Uterus (tissue), 4 donors: ENCODE data around the gene KRTAP4-7. TPM values are rescaled to one million over a fixed set of nuclear protein-coding genes. Genes with fewer than 3 reads are reported as not detected.

Source experiments
- DNase-seq, 2 donors: peaks; one replicate each; pipeline ENCODE4 v3.0.0-alpha.2; 2019 to 2020
- H3K27ac ChIP-seq, 2 donors: fragments of 200-600 bp; sonication (generic); 1 replicate in 1 of 2; 2 replicates in 1 of 2; pipeline ENCODE4 v1.5.1; 2016 to 2018
- H3K27me3 ChIP-seq, 2 donors: fragments of 200-600 bp; sonication (generic); one replicate each; pipeline ENCODE4 v1.5.1; 2018 to 2019; ENCODE audit warnings: control low read depth in 1 of 2
- H3K36me3 ChIP-seq, 2 donors: fragments of 200-600 bp; sonication (generic); one replicate each; pipeline ENCODE4 v1.5.1; 2019; ENCODE audit warnings: control low read depth in 1 of 2
- H3K4me1 ChIP-seq, 2 donors: fragments of 200-600 bp; sonication (generic); one replicate each; pipeline ENCODE4 v1.5.1; 2018 to 2019; ENCODE audit warnings: control low read depth in 1 of 2
- H3K4me3 ChIP-seq, 2 donors: fragments of 200-600 bp; sonication (generic); 1 replicate in 1 of 2; 2 replicates in 1 of 2; pipeline ENCODE4 v1.5.1; 2018 to 2019; ENCODE audit warnings: mild to moderate bottlenecking in 1 of 2
- H3K9me3 ChIP-seq, 2 donors: fragments of 200-600 bp; sonication (generic); one replicate each; pipeline ENCODE4 v1.5.1; 2019; ENCODE audit warnings: control low read depth in 1 of 2
- CTCF ChIP-seq, 4 experiments: fragments of 200-600 bp in 2 of 4; fragments of 450-650 bp in 2 of 4; sonication (generic) in 2 of 4; IDR thresholded peaks; one replicate each; pipeline ENCODE4 v1.5.1; 2016 to 2019; ENCODE audit warnings: antibody characterized with exemption in 4 of 4, mild to moderate bottlenecking in 2 of 4, moderate library complexity in 1 of 4
- POLR2A ChIP-seq, 2 donors: fragments of 450-650 bp; IDR thresholded peaks; one replicate each; pipeline ENCODE4 v1.6.1; 2016; ENCODE audit warnings: antibody characterized with exemption in 2 of 2, mild to moderate bottlenecking in 1 of 2, moderate library complexity in 1 of 2
- intact Hi-C: fragments of 100-400 bp; cut with DNase I; formaldehyde crosslinking; loops from one replicate; pipeline ENCODE4 v1.15.1; 2023; ENCODE audit warnings: low total_unique reads
- total RNA-seq, 4 donors: library from RNA; depleted of rRNA in 3 of 4; stranded (reverse); fragments of >200 nt in 3 of 4; gene quantifications; one replicate each; pipeline versions ENCODE4 v1.1.0 to v1.2.4, GENCODE V29; 2014 to 2023
- donor health status: DM: yes; HTN: yes; CAD: no.

KRTAP4-7 gene
- total RNA-seq, 4 donors from 2014 or later: not detected

- Histone ChIP-seq H3K27ac (no peak overlapping the region), H3K9me3 (no peaks in the 10 kb centered on the region), H3K4me3 (no peak overlapping the region), H3K27me3 (no peaks in the 10 kb centered on the region), H3K36me3 (no peaks in the 10 kb centered on the region), H3K4me1 (no peaks in the 10 kb centered on the region)
- intact Hi-C loops: no loop called here
- DNase-seq: no peak
- no peak for TF ChIP-seq CTCF (IDR thresholded peaks at IDR 0.05)
- no peak for TF ChIP-seq POLR2A (IDR thresholded peaks at IDR 0.05)
Measured at GRCh38 chr17:41131979-41132378, 48.0 kb downstream of the KRTAP4-7 start.

GRCh38 chr17:41133880-41134735 is 50.2 kb downstream of the KRTAP4-7 start:
- Histone ChIP-seq H3K27me3 (no peaks in the 10 kb centered on the region), H3K9me3 (no peaks in the 10 kb centered on the region), H3K4me1 (no peaks in the 10 kb centered on the region), H3K4me3 (no peak overlapping the region), H3K36me3 (no peaks in the 10 kb centered on the region), H3K27ac (no peak overlapping the region)
- TF ChIP-seq POLR2A (IDR thresholded peaks at IDR 0.05): no peak
- no peak for TF ChIP-seq CTCF (IDR thresholded peaks at IDR 0.05)
- DNase-seq: no peak
- intact Hi-C loops: no loop called here

Other genes with a start within 250 kb of the KRTAP4-7 start
- not detected for gene KRT12, start 216.9 kb upstream of the KRTAP4-7 start, total RNA-seq
- under 1 TPM in 3 of 4 donors, not detected in 1; 0.26 to 0.83 (median 0.29) TPM for gene KRT20, start 198.9 kb upstream of the KRTAP4-7 start, total RNA-seq
- gene KRT23, start 146.5 kb upstream of the KRTAP4-7 start, total RNA-seq: 1 to 10 TPM in 1 of 4 donors, under 1 TPM in 1, not detected in 2; 0.79 to 3.1 TPM
- gene KRT39, start 117.2 kb upstream of the KRTAP4-7 start, total RNA-seq: not detected
- under 1 TPM in 1 of 4 donors, not detected in 3; 0.21 TPM for gene KRT40, start 99.8 kb upstream of the KRTAP4-7 start, total RNA-seq
- gene KRTAP3-3, start 90.0 kb upstream of the KRTAP4-7 start, total RNA-seq: not detected
- not detected for gene KRTAP3-2, start 84.2 kb upstream of the KRTAP4-7 start, total RNA-seq
- gene KRTAP3-1, start 75.0 kb upstream of the KRTAP4-7 start, total RNA-seq: not detected
- not detected for gene KRTAP1-5, start 56.9 kb upstream of the KRTAP4-7 start, total RNA-seq
- not detected for gene KRTAP1-4, start 54.0 kb upstream of the KRTAP4-7 start, total RNA-seq
- gene KRTAP1-3, start 49.3 kb upstream of the KRTAP4-7 start, total RNA-seq: not detected
- not detected for gene KRTAP1-1, start 42.7 kb upstream of the KRTAP4-7 start, total RNA-seq
- gene KRTAP2-1, start 36.8 kb upstream of the KRTAP4-7 start, total RNA-seq: not detected
- gene KRTAP2-2, start 28.9 kb upstream of the KRTAP4-7 start, total RNA-seq: not detected
- gene KRTAP2-3, start 24.0 kb upstream of the KRTAP4-7 start, total RNA-seq: not detected
- not detected for gene KRTAP2-4, start 18.3 kb upstream of the KRTAP4-7 start, total RNA-seq
- gene KRTAP4-8, start 14.0 kb downstream of the KRTAP4-7 start, total RNA-seq: not detected
- gene KRTAP4-16, start 18.1 kb downstream of the KRTAP4-7 start, total RNA-seq: not detected
- gene KRTAP4-9, start 21.2 kb downstream of the KRTAP4-7 start, total RNA-seq: not detected
- gene KRTAP4-11, start 34.2 kb downstream of the KRTAP4-7 start, total RNA-seq: not detected
- not detected for gene KRTAP4-12, start 40.0 kb downstream of the KRTAP4-7 start, total RNA-seq
- gene KRTAP4-6, start 56.4 kb downstream of the KRTAP4-7 start, total RNA-seq: not detected
- gene KRTAP4-5, start 65.7 kb downstream of the KRTAP4-7 start, total RNA-seq: not detected
- not detected for gene KRTAP4-4, start 76.6 kb downstream of the KRTAP4-7 start, total RNA-seq
- gene KRTAP4-3, start 84.1 kb downstream of the KRTAP4-7 start, total RNA-seq: not detected
- gene KRTAP4-2, start 94.1 kb downstream of the KRTAP4-7 start, total RNA-seq: not detected
- gene KRTAP4-1, start 100.8 kb downstream of the KRTAP4-7 start, total RNA-seq: not detected
- not detected for gene KRTAP9-1, start 105.7 kb downstream of the KRTAP4-7 start, total RNA-seq
- gene KRTAP9-2, start 142.5 kb downstream of the KRTAP4-7 start, total RNA-seq: not detected
- not detected for gene KRTAP9-3, start 148.3 kb downstream of the KRTAP4-7 start, total RNA-seq
- gene KRTAP9-8, start 153.8 kb downstream of the KRTAP4-7 start, total RNA-seq: not detected
- not detected for gene KRTAP9-4, start 165.5 kb downstream of the KRTAP4-7 start, total RNA-seq
- not detected for gene KRTAP9-9, start 171.2 kb downstream of the KRTAP4-7 start, total RNA-seq
- gene KRTAP9-6, start 181.2 kb downstream of the KRTAP4-7 start, total RNA-seq: not detected
- not detected for gene KRTAP9-7, start 191.5 kb downstream of the KRTAP4-7 start, total RNA-seq
- gene KRTAP29-1, start 218.7 kb downstream of the KRTAP4-7 start, total RNA-seq: not detected
- not detected for gene KRTAP16-1, start 225.2 kb downstream of the KRTAP4-7 start, total RNA-seq
- gene KRTAP17-1, start 231.6 kb downstream of the KRTAP4-7 start, total RNA-seq: not detected